ENCODE results near the gene PRICKLE4. TPM values are rescaled to one million over a fixed set of nuclear protein-coding genes. Genes with fewer than 3 reads are reported as not detected.

Gene PRICKLE4
- total RNA-seq, 1 experiment from 2014 or later = 2.9 TPM

DNA sequence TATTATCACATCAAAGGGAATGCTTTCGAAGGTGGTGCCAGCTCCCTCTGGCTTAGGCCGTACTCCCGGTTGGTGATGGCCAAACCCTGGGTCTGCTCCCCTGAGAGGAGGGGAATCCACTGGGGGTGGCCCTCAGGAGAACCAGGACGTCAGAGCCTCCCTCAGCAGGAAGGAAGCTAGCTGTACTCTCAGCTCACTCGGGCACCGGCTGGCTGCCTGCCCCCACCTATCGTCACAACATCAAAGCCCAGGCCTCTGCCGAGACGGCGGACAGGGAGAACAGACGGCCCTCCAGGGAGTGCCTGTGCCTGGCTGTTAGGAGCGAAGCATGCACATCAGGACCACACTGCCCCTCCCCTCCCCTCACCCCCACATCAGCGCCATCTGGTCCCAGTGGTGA, 24.2 kb upstream of the PRICKLE4 start (continued):
- TF ChIP-seq RAD21 (IDR thresholded peaks at IDR 0.05; ENCODE audit: low read depth) = no peak

- ChIA-PET POLR2A (no interaction called here), RAD21 (ENCODE audit: low non-redundant PET in 1 of 2, low total read pairs in 2 of 2, uncharacterized antibody in 2 of 2, unreplicated experiment in 2 of 2) (no interaction called here), CTCF (no interaction called here)
- Histone ChIP-seq H3K9ac (ENCODE audit: low read length) (no peak overlapping the region), H3K4me2 (ENCODE audit: low read length) (no peak overlapping the region), H3K27me3 (ENCODE audit: insufficient read depth, low read length) (no peaks in the 10 kb centered on the region), H2AFZ (ENCODE audit: low read depth, low read length, poor library complexity, severe bottlenecking) (no peak overlapping the region), H3K4me1 (ENCODE audit: control insufficient read depth in 1 of 2, insufficient read depth in 2 of 2, low read length in 2 of 2) (peaks cover 0 to 3% of the 10 kb centered on the region in 2 experiments; a peak in 1 of 4 replicates), H3K4me3 (replicated peaks in 1 of 2; ENCODE audit: low read depth in 1 of 2, low read length in 2 of 2) (no peak overlapping the region), H3K79me2 (ENCODE audit: insufficient read depth, low read length) (no peaks in the 10 kb centered on the region), H3K9me3 (ENCODE audit: control insufficient read depth in 1 of 2, insufficient read depth in 1 of 2, low read depth in 1 of 2, low read length in 2 of 2) (no peaks in the 10 kb centered on the region), H3K27ac (ENCODE audit: low read depth, low read length) (no peak overlapping the region), H3K36me3 (ENCODE audit: control insufficient read depth in 1 of 2, insufficient read depth in 2 of 2, low read length in 2 of 2) (no peaks in the 10 kb centered on the region), H3K9me2 (ENCODE audit: insufficient read depth) (no peaks in the 10 kb centered on the region), H4K20me1 (ENCODE audit: insufficient read depth) (no peaks in the 10 kb centered on the region)
- intact Hi-C loops (cut with micrococcal nuclease) = no loop called here
- ATAC-seq = no peak
- TF ChIP-seq POLR2AphosphoS5 (IDR thresholded peaks at IDR 0.05; ENCODE audit: low read depth, low read length) (no peak), MAX (IDR thresholded peaks at IDR 0.05) (no peak), REST (IDR thresholded peaks at IDR 0.05; ENCODE audit: low read depth) (no peak), POLR2A (IDR thresholded peaks at IDR 0.05; ENCODE audit: borderline replicate concordance, extremely low read depth, insufficient read depth, insufficient read length) (no peak), ZFX (IDR thresholded peaks at IDR 0.05) (no peak), CBX3 (IDR thresholded peaks at IDR 0.05; ENCODE audit: low read depth) (no peak)
- no peak for DNase-seq (ENCODE audit: low read depth, low spot score)
- no TSS peak for BruUV-seq (replicated peaks)
Measured at GRCh38 chr6:41757271-41757670, 23.3 kb upstream of the PRICKLE4 start.

Data from HCT116 (cell line).